Embryonic facial prominence (tissue), 1 donor: ENCODE measurements around the gene KCNB1.

ENCODE experiments used
- DNase-seq: peaks from one replicate; pipeline ENCODE4 v3.0.0-alpha.2; 2016; ENCODE audit errors: extremely low spot score

KCNB1 gene

DNA sequence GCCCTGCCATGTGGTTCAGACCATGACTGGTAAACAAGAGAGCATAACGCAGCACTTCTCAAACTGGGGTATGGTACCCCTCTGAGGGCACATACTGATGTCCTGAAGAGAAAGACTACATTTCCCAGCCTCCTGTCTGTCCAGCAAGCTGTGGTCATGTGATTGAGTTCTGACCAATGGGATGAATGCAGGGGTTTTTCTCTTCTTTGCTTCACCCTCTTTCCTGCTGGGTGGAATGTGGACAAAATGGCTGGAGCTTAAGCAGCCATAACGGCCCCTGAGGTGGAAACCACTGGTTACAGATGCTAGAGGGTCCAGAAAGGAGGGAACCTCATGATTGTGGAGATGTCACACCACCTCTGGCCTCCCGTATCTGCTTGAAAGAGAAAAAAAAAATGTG lies 19.4 kb upstream of the KCNB1 start:
- no peak for DNase-seq

DNA sequence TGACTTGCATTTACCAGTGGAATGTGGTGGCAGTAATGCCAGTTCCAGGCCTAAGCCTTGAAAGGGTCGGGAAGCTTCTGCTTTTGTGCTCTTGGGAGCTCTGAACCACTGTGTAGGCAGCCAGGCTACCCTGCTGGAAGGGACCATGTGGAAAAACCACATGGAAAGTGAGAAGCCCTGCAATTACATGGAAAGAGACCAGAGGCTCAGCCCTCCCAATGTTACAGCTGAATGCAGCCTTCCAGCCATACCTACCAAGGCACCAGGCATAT lies 14.9 kb upstream of the KCNB1 start:
- no peak for DNase-seq

DNA sequence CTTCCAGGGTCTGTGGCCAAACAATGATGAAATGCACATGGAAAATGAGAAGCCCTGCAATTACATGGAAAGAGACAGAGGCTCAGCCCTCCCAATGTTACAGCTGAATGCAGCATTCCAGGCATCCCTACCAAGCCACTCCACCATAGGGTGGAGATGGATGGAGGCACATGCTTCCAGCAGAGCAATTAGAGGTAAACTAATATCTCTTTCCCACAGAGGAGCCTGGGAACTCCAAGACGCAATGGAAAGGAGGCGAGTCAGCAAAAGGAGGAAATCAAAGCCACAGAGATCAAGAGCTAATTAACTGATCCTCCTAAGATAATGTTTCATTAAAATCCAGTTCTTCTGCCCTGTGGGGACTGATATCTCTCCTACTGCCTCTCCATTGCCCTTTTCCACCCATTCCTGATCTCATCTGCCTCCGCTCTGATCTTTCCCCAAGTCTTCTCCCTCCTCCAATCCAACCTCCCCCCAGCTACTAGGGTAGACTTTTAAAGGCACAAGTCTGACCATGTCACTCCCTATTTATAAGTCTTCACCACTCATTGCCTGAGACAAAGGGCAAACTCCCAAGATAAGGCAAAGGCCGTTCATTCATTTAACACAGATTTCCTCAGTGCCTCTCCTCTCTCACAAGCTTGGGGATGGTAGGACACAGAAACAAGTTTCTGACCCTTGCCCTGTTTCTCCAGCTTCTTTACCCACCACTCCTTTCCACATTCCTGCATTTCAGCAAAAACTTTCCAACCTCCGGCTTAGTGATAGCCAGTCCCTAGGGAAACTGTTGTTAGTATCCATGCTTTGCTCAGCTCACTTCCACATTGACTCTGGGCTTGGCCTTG lies 14.3 kb upstream of the KCNB1 start:
- no peak for DNase-seq

- DNase-seq = no peak
These were observed 13.6 kb upstream of the KCNB1 start for GRCh38 chr20:49496043-49496442.

- DNase-seq = no peak
These were observed 8.2 kb upstream of the KCNB1 start for GRCh38 chr20:49490689-49491088.

- no peak for DNase-seq
These were observed 7.2 kb upstream of the KCNB1 start for GRCh38 chr20:49489688-49490087.

- DNase-seq = no peak
These were observed 3.6 kb upstream of the KCNB1 start for GRCh38 chr20:49486064-49486463.

DNA sequence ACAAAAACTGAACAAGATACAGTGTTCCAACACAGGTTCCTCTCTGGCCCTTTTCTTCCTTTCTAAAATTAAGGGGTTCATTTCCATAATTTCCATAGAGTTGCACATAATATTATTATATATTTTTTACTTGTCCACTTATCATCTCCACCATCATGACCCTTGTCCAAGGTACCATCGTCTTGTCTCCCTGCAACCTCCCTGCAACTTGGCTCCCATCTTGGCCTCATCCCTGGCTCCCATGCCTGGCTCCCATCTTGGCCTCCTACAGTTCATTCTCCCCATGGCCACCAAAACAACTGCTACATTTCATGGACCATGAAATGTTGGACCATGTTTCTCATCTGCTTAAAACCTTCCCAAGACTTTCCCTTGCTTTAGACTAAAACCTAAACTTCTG lies 3.1 kb upstream of the KCNB1 start:
- no peak for DNase-seq

DNA sequence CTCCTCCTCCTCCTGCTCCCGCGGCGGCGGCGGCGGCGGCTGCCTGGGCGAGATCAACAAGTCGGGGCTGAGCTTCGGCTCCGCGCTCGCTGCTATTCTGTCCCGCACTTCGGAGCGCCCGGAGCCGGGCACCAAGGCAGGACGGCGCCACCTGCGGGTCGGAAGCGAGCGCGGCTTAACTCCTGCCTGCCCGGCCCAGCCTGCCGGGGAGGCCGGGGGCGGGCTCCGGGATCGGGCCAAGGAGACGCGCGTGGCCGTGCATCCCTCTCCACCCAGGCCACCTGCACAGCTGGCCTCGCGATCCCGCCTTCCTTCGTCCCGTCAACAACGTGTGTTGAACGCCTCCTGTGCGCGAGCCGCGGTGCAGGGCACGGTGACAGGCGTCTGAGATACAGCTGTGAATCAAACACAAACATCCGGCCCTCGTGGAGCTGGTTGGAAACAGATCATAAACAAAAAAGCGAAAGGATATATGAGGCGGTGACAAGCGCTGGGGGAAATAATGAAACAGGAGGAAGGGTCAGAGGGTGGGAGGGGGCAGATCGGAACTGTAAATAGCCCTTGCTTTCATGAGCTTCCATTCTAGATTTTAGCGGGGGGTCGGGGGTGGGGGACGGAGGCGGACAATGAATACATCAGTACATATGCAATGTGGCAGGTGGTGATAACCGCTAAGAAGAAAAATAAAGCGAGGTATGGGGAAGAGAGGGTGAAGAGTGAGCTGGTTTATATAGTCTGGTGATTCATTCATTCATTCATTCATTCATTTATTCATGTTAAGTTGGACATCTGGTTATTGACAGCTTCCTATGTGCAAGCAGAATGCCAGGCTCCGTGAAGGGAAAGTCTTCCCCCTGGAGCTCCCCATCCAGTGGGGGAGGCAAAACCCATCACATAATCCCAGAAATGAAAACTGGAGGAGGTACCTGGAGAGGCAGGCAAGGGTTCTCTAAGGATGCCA lies 2.0 kb upstream of the KCNB1 start:
- DNase-seq = peak; percentile 68

- DNase-seq = no peak
These were observed 1.2 kb upstream of the KCNB1 start for GRCh38 chr20:49483696-49484123.

GRCh38 chr20:49483018-49483695 lies 689 bp upstream of the KCNB1 start:
- no peak for DNase-seq

DNA sequence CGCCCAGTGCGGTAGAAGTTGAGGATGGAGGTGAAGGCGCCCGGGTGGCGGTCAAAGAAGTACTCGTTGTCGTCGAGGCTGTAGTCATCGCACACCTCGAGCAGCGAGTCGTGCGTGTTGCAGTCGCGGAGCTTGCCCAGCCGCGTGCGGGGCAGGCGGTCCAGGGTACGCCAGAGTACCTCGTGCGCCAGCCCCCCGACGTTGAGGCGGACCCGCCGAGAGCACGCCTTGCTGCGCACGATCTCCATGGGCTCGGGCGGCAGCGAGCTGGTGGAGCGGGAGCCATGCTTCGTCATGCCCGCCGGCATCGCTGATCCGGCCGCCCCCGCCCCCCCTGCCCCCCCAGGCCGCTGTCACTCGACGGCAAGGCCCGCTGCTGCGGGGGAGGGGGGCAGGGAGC lies 295 bp downstream of the KCNB1 start:
- DNase-seq = no peak

DNA sequence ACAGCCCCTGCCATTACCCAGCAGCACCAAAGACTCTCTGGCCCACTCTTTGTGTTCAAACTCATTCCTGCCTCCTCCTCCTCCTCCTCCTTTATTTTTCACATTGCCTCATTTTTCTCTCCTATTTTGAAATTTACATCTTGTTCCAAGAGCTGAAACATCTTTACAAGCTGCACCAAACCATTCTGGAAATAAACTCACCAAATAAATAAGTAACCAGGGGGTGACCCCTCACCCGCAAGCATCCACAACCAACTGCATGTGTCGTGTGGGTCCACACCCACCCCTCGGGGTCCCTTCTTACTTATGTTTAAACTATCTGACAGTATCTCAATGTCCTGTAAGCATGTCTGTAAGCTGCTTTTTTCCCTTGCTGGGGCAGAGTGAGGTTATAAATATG lies 1.4 kb downstream of the KCNB1 start:
- DNase-seq = no peak

GRCh38 chr20:49480236-49480635 lies 2.2 kb downstream of the KCNB1 start:
- DNase-seq = no peak

- DNase-seq = no peak
These were observed 2.7 kb downstream of the KCNB1 start for GRCh38 chr20:49479785-49480184.

- DNase-seq = no peak
These were observed 3.4 kb downstream of the KCNB1 start for GRCh38 chr20:49478754-49479689.

- no peak for DNase-seq
These were observed 4.2 kb downstream of the KCNB1 start for GRCh38 chr20:49478266-49478665.

GRCh38 chr20:49477200-49477599 lies 5.3 kb downstream of the KCNB1 start:
- no peak for DNase-seq

DNA sequence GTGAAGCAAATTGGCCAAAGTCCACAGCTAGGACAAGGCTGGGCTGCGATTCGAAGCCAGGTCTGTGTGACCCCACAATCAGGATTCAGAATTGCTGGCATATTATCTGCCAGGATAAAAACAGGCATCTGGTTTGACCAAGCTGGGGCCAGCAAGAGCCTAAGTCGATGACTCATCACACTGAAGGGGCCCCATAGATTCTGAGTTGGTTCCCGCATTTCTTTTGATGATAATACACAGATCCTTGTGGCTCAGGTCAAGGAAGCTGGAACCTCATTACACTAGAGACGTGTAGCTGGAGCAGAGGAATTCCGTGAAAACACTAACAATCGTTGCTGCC lies 6.5 kb downstream of the KCNB1 start:
- DNase-seq = no peak

DNA sequence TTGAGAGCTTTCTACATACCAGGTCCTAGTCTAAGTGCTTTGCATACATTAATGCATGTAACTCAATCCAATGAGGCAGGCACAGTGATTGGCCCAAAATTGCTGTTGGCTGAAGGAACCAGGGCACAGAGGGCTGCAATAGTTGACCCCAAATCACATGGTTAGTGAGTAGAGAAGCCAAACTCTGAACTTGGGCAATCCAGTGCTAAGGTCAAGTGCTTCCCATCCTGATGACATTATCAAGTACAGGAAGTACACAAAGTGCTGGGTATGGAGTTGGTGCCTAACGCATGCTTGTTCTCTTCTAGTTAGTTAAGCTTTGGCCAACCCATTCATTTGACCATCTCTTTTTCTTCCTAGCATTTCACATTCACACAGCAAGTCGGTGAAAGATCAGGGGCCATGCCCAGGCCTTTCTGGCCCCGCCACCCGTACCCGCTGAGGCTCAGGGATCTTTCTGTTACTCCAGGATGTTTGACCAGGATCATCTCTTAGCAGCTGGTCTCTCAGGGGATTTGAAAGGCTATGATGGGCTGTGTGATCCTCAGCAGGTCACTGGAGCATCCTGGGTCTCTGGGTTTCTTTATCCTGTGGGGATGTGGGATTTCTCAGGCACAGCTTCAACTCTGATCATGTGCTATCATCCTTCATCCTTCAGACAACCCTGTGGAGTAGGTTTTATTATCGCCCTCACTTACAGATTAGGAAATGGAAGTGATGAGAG lies 7.0 kb downstream of the KCNB1 start:
- no peak for DNase-seq

GRCh38 chr20:49471397-49471796 lies 11.1 kb downstream of the KCNB1 start:
- DNase-seq = no peak
